ENCODE data around the gene DNAI2.
"Not testable (repeated sequence)": the region's sequence is repeated elsewhere in the genome, so short reads cannot be mapped to it uniquely, and the experiment has no call there.

DNAI2 gene

GRCh38 chr17:74279617-74280016, 5.6 kb downstream of the DNAI2 start:
- not testable (repeated sequence) for H3K4me3 Mint-ChIP-seq, ATAC-seq, H3K9me3 Mint-ChIP-seq, H3K36me3 Mint-ChIP-seq
- Mint-ChIP-seq H3K27me3 (peaks cover 27% of the 10 kb centered on the region), H3K27ac (peak overlapping the region; percentile 65), H3K4me1 (peaks cover 28% of the 10 kb centered on the region)

DNA sequence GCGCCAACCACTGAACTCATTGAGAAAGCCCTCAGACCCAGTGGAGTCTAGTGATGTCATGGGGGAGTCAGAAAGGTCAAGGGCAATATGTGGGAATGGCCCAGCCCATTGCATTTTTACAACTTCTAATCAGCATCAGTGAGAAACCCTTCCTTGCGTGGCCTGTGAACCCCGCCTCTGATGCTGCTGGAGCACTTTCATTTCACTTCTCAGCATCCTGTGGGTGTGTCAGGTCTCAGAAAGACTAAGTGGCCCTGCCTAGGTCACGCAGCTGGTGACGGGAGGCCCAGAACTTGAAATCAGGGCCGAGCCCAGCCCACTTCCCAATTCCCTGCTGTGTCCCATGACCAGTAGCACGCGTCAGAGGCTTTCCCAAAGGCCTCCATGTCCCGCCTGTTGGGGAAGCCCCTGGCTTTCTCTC, 6.1 kb downstream of the DNAI2 start:
- peak; percentile 81 for ATAC-seq
- H3K36me3 Mint-ChIP-seq: no peaks in the 10 kb centered on the region
- H3K4me1 Mint-ChIP-seq: peaks cover 28% of the 10 kb centered on the region
- H3K27me3 Mint-ChIP-seq: peaks cover 27% of the 10 kb centered on the region
- no peaks in the 10 kb centered on the region for H3K9me3 Mint-ChIP-seq
- peak overlapping the region; percentile 65 for H3K27ac Mint-ChIP-seq
- H3K4me3 Mint-ChIP-seq: no peak overlapping the region

DNA sequence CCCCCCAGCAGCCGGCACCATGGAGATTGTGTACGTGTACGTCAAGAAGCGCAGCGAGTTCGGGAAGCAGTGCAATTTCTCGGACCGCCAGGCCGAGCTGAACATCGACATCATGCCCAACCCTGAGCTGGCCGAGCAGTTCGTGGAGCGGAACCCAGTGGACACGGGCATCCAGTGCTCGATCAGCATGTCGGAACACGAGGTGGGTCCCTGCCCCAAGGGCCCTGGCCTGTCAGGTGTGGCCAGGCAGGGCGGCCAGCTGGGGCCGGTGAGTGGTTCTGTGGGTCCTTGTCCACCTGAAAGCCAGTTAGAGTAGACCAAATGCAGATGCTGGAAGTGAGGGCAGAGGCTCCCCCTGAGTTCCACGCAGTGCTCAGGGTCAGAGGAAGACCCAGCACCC, 7.8 kb downstream of the DNAI2 start:
- no peak overlapping the region for H3K4me3 Mint-ChIP-seq

GRCh38 chr17:74282274-74282586, 8.2 kb downstream of the DNAI2 start:
- H3K9me3 Mint-ChIP-seq, ATAC-seq, H3K36me3 Mint-ChIP-seq, H3K4me3 Mint-ChIP-seq: not testable (repeated sequence)
- peaks cover 15% of the 10 kb centered on the region for H3K27me3 Mint-ChIP-seq
- peaks cover 27% of the 10 kb centered on the region for H3K4me1 Mint-ChIP-seq
- H3K27ac Mint-ChIP-seq: peak overlapping the region; percentile 81

More for the DNA sequence above, 7.8 kb downstream of the DNAI2 start:
- no peaks in the 10 kb centered on the region for H3K9me3 Mint-ChIP-seq
- H3K27me3 Mint-ChIP-seq: peaks cover 14% of the 10 kb centered on the region
- ATAC-seq: no peak
- no peaks in the 10 kb centered on the region for H3K36me3 Mint-ChIP-seq
- no peak overlapping the region for H3K27ac Mint-ChIP-seq
- H3K4me1 Mint-ChIP-seq: peaks cover 27% of the 10 kb centered on the region

- ATAC-seq: peak; percentile 71
- Mint-ChIP-seq H3K9me3 (no peaks in the 10 kb centered on the region), H3K4me1 (peaks cover 27% of the 10 kb centered on the region), H3K27me3 (peaks cover 18% of the 10 kb centered on the region), H3K36me3 (no peaks in the 10 kb centered on the region), H3K27ac (peak overlapping the region; percentile 81), H3K4me3 (no peak overlapping the region)
Measured at GRCh38 chr17:74282587-74283370, 8.7 kb downstream of the DNAI2 start.

- no peak overlapping the region for H3K4me3 Mint-ChIP-seq
- no peaks in the 10 kb centered on the region for H3K36me3 Mint-ChIP-seq
- H3K27ac Mint-ChIP-seq: peak overlapping the region; percentile 81
- H3K27me3 Mint-ChIP-seq: peaks cover 22% of the 10 kb centered on the region
- ATAC-seq: no peak
- H3K4me1 Mint-ChIP-seq: peaks cover 28% of the 10 kb centered on the region
- H3K9me3 Mint-ChIP-seq: no peaks in the 10 kb centered on the region
Measured at GRCh38 chr17:74283371-74283673, 9.3 kb downstream of the DNAI2 start.

- ATAC-seq: no peak
- Mint-ChIP-seq H3K27me3 (peaks cover 28% of the 10 kb centered on the region), H3K4me3 (no peak overlapping the region), H3K4me1 (peaks cover 25% of the 10 kb centered on the region), H3K27ac (no peak overlapping the region), H3K36me3 (no peaks in the 10 kb centered on the region), H3K9me3 (no peaks in the 10 kb centered on the region)
Measured at GRCh38 chr17:74287031-74287602, 13.1 kb downstream of the DNAI2 start.

DNA sequence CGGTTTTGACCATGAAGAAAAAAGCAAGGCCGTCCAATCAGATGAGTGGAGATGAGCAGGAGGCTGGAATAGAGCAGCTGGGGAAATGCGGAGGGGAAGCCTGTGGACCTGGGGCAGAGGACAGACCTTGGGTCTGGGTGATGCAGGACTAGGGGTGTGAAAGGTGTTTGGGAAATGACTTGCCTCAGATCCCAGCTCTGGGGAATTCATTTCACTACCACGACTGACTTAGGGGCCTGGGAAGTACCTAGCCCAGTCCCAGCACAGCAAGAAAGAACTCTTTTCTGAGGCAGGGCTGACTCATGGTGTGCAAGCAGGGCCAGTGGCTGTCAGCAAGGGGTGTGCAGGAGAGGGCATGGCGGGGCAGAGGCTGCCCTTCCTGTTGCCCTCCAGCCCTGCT, 14.8 kb downstream of the DNAI2 start:
- H3K4me3 Mint-ChIP-seq: no peak overlapping the region
- H3K27ac Mint-ChIP-seq: no peak overlapping the region
- H3K4me1 Mint-ChIP-seq: peaks cover 15% of the 10 kb centered on the region
- H3K36me3 Mint-ChIP-seq: no peaks in the 10 kb centered on the region
- peak; percentile 75 for ATAC-seq
- peaks cover 30% of the 10 kb centered on the region for H3K27me3 Mint-ChIP-seq
- H3K9me3 Mint-ChIP-seq: no peaks in the 10 kb centered on the region

DNA sequence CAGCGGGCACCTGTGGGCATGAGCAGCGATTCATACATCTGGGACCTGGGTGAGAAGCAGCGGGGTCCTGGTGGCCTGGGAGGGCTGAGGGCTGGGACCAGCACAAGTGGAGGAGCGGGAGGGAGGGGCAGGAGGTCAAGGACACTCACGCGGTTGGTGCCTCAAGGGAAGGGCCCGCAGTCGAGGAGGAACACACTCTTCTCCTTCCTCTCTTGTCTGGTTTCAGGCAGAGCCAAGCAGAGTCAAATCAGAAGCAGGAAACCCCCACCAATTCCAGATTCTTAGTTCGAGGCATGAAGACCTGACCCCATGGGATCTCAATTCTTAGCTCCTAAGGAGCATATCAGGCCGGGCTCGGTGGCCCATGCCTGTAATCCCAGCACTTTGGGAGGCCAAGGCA, 15.7 kb downstream of the DNAI2 start:
- Mint-ChIP-seq H3K4me3 (no peak overlapping the region), H3K27me3 (peaks cover 34% of the 10 kb centered on the region), H3K9me3 (peaks cover under 1% of the 10 kb centered on the region), H3K27ac (no peak overlapping the region), H3K36me3 (no peaks in the 10 kb centered on the region), H3K4me1 (peaks cover 12% of the 10 kb centered on the region)
- peak; percentile 47 for ATAC-seq

- no peak overlapping the region for H3K27ac Mint-ChIP-seq
- ATAC-seq: no peak
- no peaks in the 10 kb centered on the region for H3K36me3 Mint-ChIP-seq
- H3K9me3 Mint-ChIP-seq: peaks cover 3% of the 10 kb centered on the region
- peaks cover 30% of the 10 kb centered on the region for H3K27me3 Mint-ChIP-seq
- H3K4me3 Mint-ChIP-seq: no peak overlapping the region
- peaks cover 8% of the 10 kb centered on the region for H3K4me1 Mint-ChIP-seq
Measured at GRCh38 chr17:74290340-74290739, 16.3 kb downstream of the DNAI2 start.

DNA sequence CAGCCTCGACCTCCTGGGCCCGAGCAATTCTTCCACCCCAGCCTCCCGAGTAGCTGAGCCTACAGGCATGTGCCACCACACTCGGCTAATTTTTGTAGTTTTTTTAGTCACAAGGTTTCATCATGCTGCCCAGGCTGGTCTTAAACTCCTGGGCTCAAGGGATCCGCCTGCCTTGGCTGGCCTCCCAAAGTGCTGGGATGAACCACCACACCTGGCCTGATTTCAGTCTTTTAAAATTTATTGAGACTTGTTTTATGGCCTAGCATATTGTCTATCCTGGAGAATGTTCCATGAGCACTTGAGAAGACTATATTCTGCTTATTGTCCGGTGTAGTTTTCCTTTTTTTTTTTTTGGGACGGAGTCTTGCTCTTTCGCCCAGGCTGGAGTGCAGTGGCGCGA, 18.5 kb downstream of the DNAI2 start:
- Mint-ChIP-seq H3K4me1 (peaks cover 8% of the 10 kb centered on the region), H3K4me3 (no peak overlapping the region), H3K27ac (no peak overlapping the region), H3K36me3 (no peaks in the 10 kb centered on the region), H3K27me3 (peaks cover 32% of the 10 kb centered on the region), H3K9me3 (peaks cover 3% of the 10 kb centered on the region)
- no peak for ATAC-seq

DNA sequence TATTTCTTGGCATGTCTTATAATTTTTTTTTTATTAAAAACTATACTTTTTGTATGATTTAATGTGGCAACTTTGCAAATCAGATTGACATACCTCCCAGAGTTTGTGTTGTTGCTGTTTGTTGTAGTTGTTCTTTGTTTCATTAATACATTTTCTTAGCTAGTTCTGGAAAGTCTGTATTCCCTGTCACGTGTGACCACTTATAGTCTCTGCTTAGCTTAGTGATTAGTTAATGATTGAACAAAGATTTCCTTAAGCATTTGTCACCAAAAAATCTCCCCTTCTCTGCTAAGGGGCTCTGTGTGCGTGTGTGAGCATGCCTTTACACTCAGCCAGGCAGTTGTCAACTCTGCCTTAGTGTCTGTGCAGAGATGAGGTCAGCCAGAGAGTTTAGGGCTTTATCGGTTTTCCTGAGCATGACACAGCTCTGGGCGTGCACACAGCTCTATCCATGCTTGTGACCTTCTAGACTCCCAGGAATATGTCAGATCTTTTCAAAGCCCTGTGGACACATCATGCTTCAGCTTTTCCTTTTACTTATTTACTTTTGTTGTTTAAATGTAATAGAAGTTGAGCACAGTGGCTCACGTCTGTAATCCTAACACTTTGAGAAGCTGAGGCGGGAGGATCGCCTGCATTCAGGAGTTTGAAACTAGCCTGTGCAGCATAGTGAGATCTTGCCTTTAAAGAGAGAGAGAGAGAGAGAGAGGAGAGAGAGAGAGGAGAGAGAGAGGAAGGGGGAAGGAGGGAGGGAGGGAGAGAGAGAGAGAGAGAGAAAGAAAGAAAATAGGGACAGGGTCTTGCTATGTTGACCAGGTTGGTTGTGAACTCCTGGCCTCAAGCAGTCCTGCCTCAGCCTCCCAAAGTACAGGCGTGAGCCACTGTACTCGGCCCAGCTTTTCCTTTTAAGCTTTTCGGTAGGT, 21.9 kb downstream of the DNAI2 start:
- Mint-ChIP-seq H3K27me3 (peaks cover 55% of the 10 kb centered on the region), H3K36me3 (no peaks in the 10 kb centered on the region), H3K27ac (no peak overlapping the region), H3K4me3 (no peak overlapping the region), H3K4me1 (no peaks in the 10 kb centered on the region), H3K9me3 (peaks cover 3% of the 10 kb centered on the region)
- no peak for ATAC-seq

- H3K27me3 Mint-ChIP-seq: peaks cover 62% of the 10 kb centered on the region
- H3K27ac Mint-ChIP-seq: no peak overlapping the region
- H3K4me1 Mint-ChIP-seq: peaks cover 5% of the 10 kb centered on the region
- no peaks in the 10 kb centered on the region for H3K36me3 Mint-ChIP-seq
- H3K9me3 Mint-ChIP-seq: peaks cover 3% of the 10 kb centered on the region
- ATAC-seq: no peak
- no peak overlapping the region for H3K4me3 Mint-ChIP-seq
Measured at GRCh38 chr17:74296548-74296936, 22.5 kb downstream of the DNAI2 start.

- H3K36me3 Mint-ChIP-seq: no peaks in the 10 kb centered on the region
- H3K27ac Mint-ChIP-seq: no peak overlapping the region
- ATAC-seq: no peak
- no peak overlapping the region for H3K4me3 Mint-ChIP-seq
- H3K27me3 Mint-ChIP-seq: peaks cover 64% of the 10 kb centered on the region
- peaks cover 5% of the 10 kb centered on the region for H3K4me1 Mint-ChIP-seq
- peaks cover 3% of the 10 kb centered on the region for H3K9me3 Mint-ChIP-seq
Measured at GRCh38 chr17:74297941-74298340, 23.9 kb downstream of the DNAI2 start.

- Mint-ChIP-seq H3K27ac (no peak overlapping the region), H3K4me3 (no peak overlapping the region), H3K4me1 (peaks cover 5% of the 10 kb centered on the region), H3K27me3 (peaks cover 62% of the 10 kb centered on the region), H3K36me3 (no peaks in the 10 kb centered on the region), H3K9me3 (peaks cover 3% of the 10 kb centered on the region)
- no peak for ATAC-seq
Measured at GRCh38 chr17:74298778-74299177, 24.7 kb downstream of the DNAI2 start.

Data from stimulated activated memory B cell treated with anti-CD40 and anti-IgM and Interleukin-4, amounts not matched to agents 10 μg/mL and 1 μg/mL and 100 μg/mL, for 72 hours (primary cell).